HCT116 (cell line): ENCODE data around the gene GLYR1. TPM values are rescaled to one million over a fixed set of nuclear protein-coding genes. Genes with fewer than 3 reads are reported as not detected.

Experiments
- ATAC-seq: fragments of 200-7000 bp; cut with Tn5 transposase; 2 replicates; pipeline ENCODE4 v1.9.1; 2020; ENCODE audit warnings: mild to moderate bottlenecking, moderate library complexity
- BruUV-seq: library from RNA; stranded (reverse); fragments of 400-500 nt; replicated peaks from 2 replicates; lab custom pipeline; 2021; lab: Mats Ljungman, UMichigan
- CTCF ChIA-PET: fragments of 300-600 bp; sonication (Branson Sonifier 250); formaldehyde crosslinking; loops from one replicate; lab custom pipeline; 2021; ENCODE audit warnings: antibody characterized with exemption; lab: Charles Lee
- POLR2A ChIA-PET: fragments of 300-600, 350-600 bp; sonication (Branson Sonifier 250); formaldehyde crosslinking; loops from one replicate; lab custom pipeline; 2021; ENCODE audit warnings: antibody characterized with exemption; lab: Charles Lee
- RAD21 ChIA-PET, 2 experiments: fragments of 300-600 bp; sonication (Branson Sonifier 250); formaldehyde crosslinking; loops; one replicate each; lab custom pipeline; 2023; ENCODE audit warnings: low total read pairs in 2 of 2; ENCODE audit not compliant: uncharacterized antibody in 2 of 2, unreplicated experiment in 2 of 2, low non-redundant PET in 1 of 2; lab: Charles Lee
- DNase-seq: peaks from one replicate; pipeline ENCODE4 v3.0.0-alpha.2; 2010; ENCODE audit warnings: low read depth, low spot score
- H2AFZ ChIP-seq: fragments of 200-600 bp; shearing (Covaris generic), sonication (generic); 2 replicates; pipeline ENCODE4 v1.6.1; 2017; ENCODE audit warnings: low read depth, mixed run types, mixed read lengths, antibody characterized with exemption, low read length; ENCODE audit not compliant: poor library complexity, severe bottlenecking
- H3K27ac ChIP-seq: 2 replicates; pipeline ENCODE4 v1.5.1; 2012; ENCODE audit warnings: low read depth, low read length
- H3K27me3 ChIP-seq: fragments of 200-600 bp; sonication (generic); 2 replicates; pipeline ENCODE4 v1.6.1; 2016; ENCODE audit warnings: mixed run types, low read length, mixed read lengths; ENCODE audit not compliant: insufficient read depth
- H3K36me3 ChIP-seq, 2 experiments: fragments of 200-500 bp in 1 of 2; fragments of 200-600 bp in 1 of 2; sonication (Bioruptor generic) in 1 of 2; sonication (generic) in 1 of 2; 2 replicates each; pipeline versions ENCODE4 v1.5.1 to v1.6.1; 2014 to 2016; ENCODE audit warnings: low read length in 2 of 2, inconsistent platforms in 1 of 2, mixed read lengths in 1 of 2, mixed run types in 1 of 2; ENCODE audit not compliant: insufficient read depth in 2 of 2, control insufficient read depth in 1 of 2
- H3K4me1 ChIP-seq, 2 experiments: fragments of 200-600 bp in 1 of 2; sonication (generic) in 1 of 2; 2 replicates each; pipeline versions ENCODE4 v1.5.1 to v1.6.1; 2012 to 2017; ENCODE audit warnings: low read length in 2 of 2, inconsistent platforms in 1 of 2, mild to moderate bottlenecking in 1 of 2, mixed read lengths in 1 of 2, mixed run types in 1 of 2, moderate library complexity in 1 of 2; ENCODE audit not compliant: insufficient read depth in 2 of 2, control insufficient read depth in 1 of 2
- H3K4me2 ChIP-seq: fragments of 200-600 bp; sonication (generic); 2 replicates; pipeline ENCODE4 v1.6.1; 2017; ENCODE audit warnings: mixed run types, low read length, mixed read lengths
- H3K4me3 ChIP-seq, 2 experiments: fragments of 200-600 bp in 1 of 2; sonication (generic) in 1 of 2; replicated peaks in 1 of 2; 2 replicates each; pipeline ENCODE4 v1.5.1; 2011 to 2016; ENCODE audit warnings: low read length in 2 of 2, control low read depth in 1 of 2, low read depth in 1 of 2, mild to moderate bottlenecking in 1 of 2, mixed read lengths in 1 of 2, mixed run types in 1 of 2
- H3K79me2 ChIP-seq: fragments of 200-600 bp; sonication (generic); 2 replicates; pipeline ENCODE4 v1.6.1; 2017; ENCODE audit warnings: mild to moderate bottlenecking, mixed run types, low read length, moderate library complexity, mixed read lengths; ENCODE audit not compliant: insufficient read depth
- H3K9ac ChIP-seq: fragments of 200-600 bp; sonication (generic); 2 replicates; pipeline ENCODE4 v1.6.1; 2016; ENCODE audit warnings: low read length, mixed read lengths
- H3K9me2 ChIP-seq: fragments of 200-600 bp; sonication (generic), shearing (Covaris generic); 2 replicates; pipeline ENCODE4 v1.6.1; 2017; ENCODE audit warnings: mixed run types, mild to moderate bottlenecking, moderate library complexity; ENCODE audit not compliant: insufficient read depth
- H3K9me3 ChIP-seq, 2 experiments: fragments of 200-500 bp in 1 of 2; fragments of 200-600 bp in 1 of 2; sonication (Bioruptor generic) in 1 of 2; sonication (generic) in 1 of 2; 2 replicates each; pipeline ENCODE4 v1.6.1; 2014 to 2017; ENCODE audit warnings: low read length in 2 of 2, mixed read lengths in 2 of 2, inconsistent platforms in 1 of 2, low read depth in 1 of 2, mild to moderate bottlenecking in 1 of 2, mixed run types in 1 of 2, moderate library complexity in 1 of 2; ENCODE audit not compliant: control insufficient read depth in 1 of 2, insufficient read depth in 1 of 2
- H4K20me1 ChIP-seq: fragments of 200-600 bp; sonication (generic), shearing (Covaris generic); 2 replicates; pipeline ENCODE4 v1.6.1; 2017; ENCODE audit warnings: mixed run types, mild to moderate bottlenecking, moderate library complexity; ENCODE audit not compliant: insufficient read depth
- CEBPB ChIP-seq: IDR thresholded peaks from 2 replicates; pipeline ENCODE4 v1.6.1; 2012; ENCODE audit warnings: low read depth
- EGR1 ChIP-seq: IDR thresholded peaks from 2 replicates; pipeline ENCODE4 v1.6.1; 2012; ENCODE audit warnings: low read depth
- EZH2 ChIP-seq: fragments of 200-600 bp; sonication (generic); IDR thresholded peaks from 2 replicates; pipeline ENCODE4 v1.6.1; 2017; ENCODE audit warnings: antibody characterized with exemption, mixed run types
- EZH2phosphoT487 ChIP-seq: fragments of 200-600 bp; IDR thresholded peaks from 2 replicates; pipeline ENCODE4 v1.6.1; 2018; ENCODE audit warnings: antibody characterized with exemption, borderline replicate concordance
- FOSL1 ChIP-seq: IDR thresholded peaks from 2 replicates; pipeline ENCODE4 v1.6.1; 2012; ENCODE audit warnings: low read depth
- JUND ChIP-seq: IDR thresholded peaks from 2 replicates; pipeline ENCODE4 v1.6.1; 2012
- MAX ChIP-seq: IDR thresholded peaks from 2 replicates; pipeline ENCODE4 v1.6.1; 2012
- POLR2A ChIP-seq: IDR thresholded peaks from 2 replicates; pipeline ENCODE4 v1.7.0; 2011; ENCODE audit warnings: borderline replicate concordance; ENCODE audit not compliant: insufficient read depth, insufficient read length; ENCODE audit errors: extremely low read depth
- RAD21 ChIP-seq: IDR thresholded peaks from 2 replicates; pipeline ENCODE4 v1.6.1; 2012; ENCODE audit warnings: low read depth, mild to moderate bottlenecking
- REST ChIP-seq: IDR thresholded peaks from 2 replicates; pipeline ENCODE4 v1.6.1; 2012; ENCODE audit warnings: low read depth
- SRF ChIP-seq: IDR thresholded peaks from 2 replicates; pipeline ENCODE4 v1.6.1; 2012; ENCODE audit warnings: low read depth
- TCF7L2 ChIP-seq: IDR thresholded peaks from 2 replicates; pipeline ENCODE4 v1.7.0; 2011; ENCODE audit warnings: borderline replicate concordance, inconsistent platforms; ENCODE audit not compliant: insufficient read depth, insufficient read length; ENCODE audit errors: extremely low read depth
- ZFX ChIP-seq: fragments of 450-650 bp; IDR thresholded peaks from 2 replicates; pipeline ENCODE4 v1.6.1; 2017
- intact Hi-C: fragments of 100-400 bp; cut with micrococcal nuclease; formaldehyde crosslinking; loops from 2 replicates; pipeline ENCODE4 v1.10.0; 2022
- total RNA-seq: library from RNA; stranded (reverse); gene quantifications from one replicate; pipeline ENCODE4 v1.2.1, GENCODE V29; 2021; ENCODE audit not compliant: unreplicated experiment
- TF ChIP-seq, protein P1 (sequence below): IDR thresholded peaks from 2 replicates; pipeline ENCODE4 v1.6.1; 2011; ENCODE audit warnings: mild to moderate bottlenecking, low read length, moderate library complexity; ENCODE audit not compliant: insufficient replicate concordance; ENCODE audit errors: extremely low read depth

GLYR1 gene
- total RNA-seq, 1 experiment from 2014 or later: 50.0 TPM

DNA sequence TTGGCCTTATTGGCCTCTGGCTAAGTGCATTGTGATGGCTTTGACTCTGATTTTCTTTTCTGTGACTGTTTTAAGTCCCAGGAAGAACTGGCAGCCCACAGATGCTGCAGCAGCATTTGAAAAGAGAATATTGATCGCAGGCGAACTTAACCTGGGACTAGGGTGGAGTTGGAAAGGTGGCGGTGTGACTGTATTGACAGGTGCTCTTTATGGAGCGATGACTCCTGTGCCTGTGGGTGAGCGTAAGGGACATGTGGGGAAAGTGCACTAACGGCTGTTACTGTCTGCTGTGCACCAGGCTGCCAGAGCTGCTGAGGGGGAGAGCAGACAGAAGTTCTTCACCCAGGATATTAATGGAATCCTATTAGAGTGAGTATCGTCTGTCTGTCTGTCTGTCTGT, 21.4 kb upstream of the GLYR1 start:
- ATAC-seq (no peak), DNase-seq (no peak)
- H3K79me2 ChIP-seq: peaks cover 57% of the 10 kb centered on the region
- no peaks in the 10 kb centered on the region for H3K9me3 ChIP-seq
- no peak overlapping the region for H3K9ac ChIP-seq
- H3K4me2 ChIP-seq: no peak overlapping the region
- H4K20me1 ChIP-seq: no peaks in the 10 kb centered on the region; the same call in 1 of the 2 replicates
- no peaks in the 10 kb centered on the region for H3K27me3 ChIP-seq
- CTCF ChIA-PET: no interaction called here
- H3K36me3 ChIP-seq: peaks cover 25 to 28% of the 10 kb centered on the region in 2 experiments
- intact Hi-C loops: no loop called here
- BruUV-seq: no TSS peak
- POLR2A ChIA-PET: no interaction called here
- H3K27ac ChIP-seq: no peak overlapping the region
- no peak overlapping the region for H3K4me3 ChIP-seq
- RAD21 ChIA-PET: no interaction called here
- no peak overlapping the region for H2AFZ ChIP-seq
- H3K9me2 ChIP-seq: no peaks in the 10 kb centered on the region
- TF ChIP-seq EZH2phosphoT487 (no peak), REST (no peak), RAD21 (no peak), FOSL1 (no peak), TCF7L2 (no peak)
- H3K4me1 ChIP-seq: no peaks in the 10 kb centered on the region

DNA sequence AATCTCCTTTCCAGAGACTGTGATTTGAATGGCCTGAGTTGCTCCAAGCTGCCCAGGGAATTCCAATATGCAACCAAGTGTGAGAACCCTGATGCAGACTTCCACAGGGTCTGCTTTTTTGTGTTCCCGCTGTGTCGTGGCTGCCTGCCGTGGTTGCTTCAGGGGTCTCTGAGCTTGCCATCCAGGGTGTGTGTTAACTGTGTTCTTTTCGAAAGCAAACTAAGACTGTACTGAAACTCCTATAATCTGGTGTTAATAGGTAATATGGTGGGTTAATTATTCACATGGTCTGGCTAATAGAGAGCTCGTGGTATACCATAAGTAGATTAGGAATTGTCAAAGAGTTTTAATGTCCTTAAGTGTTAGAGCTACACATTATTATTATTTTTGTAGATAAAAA, 20.9 kb upstream of the GLYR1 start:
- Histone ChIP-seq H2AFZ (no peak overlapping the region), H3K27me3 (no peaks in the 10 kb centered on the region), H4K20me1 (no peaks in the 10 kb centered on the region; the same call in 1 of the 2 replicates), H3K9me3 (no peaks in the 10 kb centered on the region), H3K9ac (no peak overlapping the region), H3K4me2 (no peak overlapping the region), H3K9me2 (no peaks in the 10 kb centered on the region), H3K27ac (no peak overlapping the region), H3K4me3 (no peak overlapping the region), H3K36me3 (peaks cover 22% of the 10 kb centered on the region in 2 experiments), H3K79me2 (peaks cover 62% of the 10 kb centered on the region)
- BruUV-seq: no TSS peak
- POLR2A ChIA-PET: no interaction called here
- ATAC-seq: no peak
- DNase-seq: no peak
- CTCF ChIA-PET: no interaction called here
- RAD21 ChIA-PET: no interaction called here
- intact Hi-C loops: no loop called here
- TF ChIP-seq MAX (no peak), JUND (no peak), POLR2A (no peak), EZH2 (no peak), SRF (no peak), CEBPB (no peak), RAD21 (no peak), EZH2phosphoT487 (no peak), EGR1 (no peak), ZFX (no peak)
- TF ChIP-seq, protein P1, sequence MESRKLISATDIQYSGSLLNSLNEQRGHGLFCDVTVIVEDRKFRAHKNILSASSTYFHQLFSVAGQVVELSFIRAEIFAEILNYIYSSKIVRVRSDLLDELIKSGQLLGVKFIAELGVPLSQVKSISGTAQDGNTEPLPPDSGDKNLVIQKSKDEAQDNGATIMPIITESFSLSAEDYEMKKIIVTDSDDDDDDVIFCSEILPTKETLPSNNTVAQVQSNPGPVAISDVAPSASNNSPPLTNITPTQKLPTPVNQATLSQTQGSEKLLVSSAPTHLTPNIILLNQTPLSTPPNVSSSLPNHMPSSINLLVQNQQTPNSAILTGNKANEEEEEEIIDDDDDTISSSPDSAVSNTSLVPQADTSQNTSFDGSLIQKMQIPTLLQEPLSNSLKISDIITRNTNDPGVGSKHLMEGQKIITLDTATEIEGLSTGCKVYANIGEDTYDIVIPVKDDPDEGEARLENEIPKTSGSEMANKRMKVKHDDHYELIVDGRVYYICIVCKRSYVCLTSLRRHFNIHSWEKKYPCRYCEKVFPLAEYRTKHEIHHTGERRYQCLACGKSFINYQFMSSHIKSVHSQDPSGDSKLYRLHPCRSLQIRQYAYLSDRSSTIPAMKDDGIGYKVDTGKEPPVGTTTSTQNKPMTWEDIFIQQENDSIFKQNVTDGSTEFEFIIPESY: no peak
- TF ChIP-seq, all 23 proteins: peak for 0
- no peaks in the 10 kb centered on the region for H3K4me1 ChIP-seq
